NK-92 (cell line): ENCODE measurements around the gene RANBP10.

ENCODE experiments used
- DNase-seq: peaks from one replicate; lab custom pipeline; 2025; ENCODE audit not compliant: unreplicated experiment; lab: John Stamatoyannopoulos, UW

The RANBP10 gene

DNA sequence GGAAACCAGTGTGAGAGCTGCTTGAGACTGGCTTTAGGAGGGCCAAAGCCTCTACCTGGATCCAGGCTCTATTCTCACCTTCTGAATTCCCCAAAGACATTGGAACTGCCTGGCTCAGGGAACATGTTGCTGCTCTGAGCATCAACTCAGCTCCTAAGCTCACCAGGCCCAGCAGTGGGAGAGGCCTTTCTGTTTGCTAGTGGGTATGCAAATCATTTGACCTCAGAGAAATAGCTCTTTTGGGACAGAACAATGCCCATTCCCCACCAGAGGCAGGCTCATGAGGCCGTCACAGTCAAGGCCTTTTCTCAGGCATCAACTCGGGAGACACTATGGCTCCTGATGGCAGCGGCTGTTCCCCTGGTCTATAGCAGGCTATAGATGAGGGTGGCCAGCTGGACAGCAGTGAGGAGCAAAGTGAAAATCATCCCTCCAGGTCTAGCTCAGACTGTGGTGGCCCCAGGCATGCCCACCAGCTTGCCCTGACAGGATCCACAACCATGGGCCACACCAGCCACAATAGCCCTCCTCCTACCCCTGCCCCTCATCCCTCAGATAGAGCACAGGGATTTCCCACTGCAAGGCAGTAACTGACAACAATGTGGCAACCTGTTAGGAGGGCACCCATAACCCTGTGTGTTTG lies 56.8 kb downstream of the RANBP10 start:
- no peak for DNase-seq

DNA sequence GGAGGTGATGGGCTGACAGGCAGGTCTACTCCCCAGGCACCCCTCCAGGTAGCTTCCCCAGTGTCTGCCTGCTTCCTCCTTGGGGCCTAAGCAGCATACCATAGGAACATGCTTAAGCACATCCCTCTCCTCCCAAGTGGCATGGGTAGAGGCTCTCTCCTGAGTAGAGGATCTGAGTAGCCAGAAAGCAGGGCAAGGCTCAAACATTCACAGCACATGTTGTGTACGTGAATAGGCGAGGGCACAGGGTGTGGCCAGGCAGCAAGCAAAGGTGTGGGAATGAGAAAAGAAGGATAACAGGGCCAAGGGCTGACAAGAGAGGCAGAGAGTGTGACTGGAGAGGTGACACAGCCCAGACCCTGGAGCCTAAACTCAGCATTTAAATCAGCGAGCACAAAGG lies 57.5 kb downstream of the RANBP10 start:
- DNase-seq = no peak

DNA sequence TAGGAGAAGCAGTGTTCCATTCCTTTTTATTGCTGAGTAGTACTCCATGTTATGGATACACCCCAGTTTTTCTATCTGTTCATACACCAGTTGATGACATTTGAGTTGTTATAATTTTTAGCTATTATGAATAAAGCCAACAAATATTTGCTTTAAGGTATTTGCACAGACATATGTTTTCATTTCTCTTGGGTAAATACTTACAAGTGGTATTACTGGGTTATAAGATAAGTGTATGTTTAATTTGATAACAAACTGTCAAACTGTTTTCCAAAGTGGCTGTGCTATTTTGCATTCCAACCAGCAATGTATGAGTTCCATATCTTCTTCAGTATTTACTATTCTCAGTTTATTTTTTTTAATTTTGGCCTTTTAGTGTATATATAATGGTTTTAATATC lies 59.5 kb downstream of the RANBP10 start:
- DNase-seq = no peak

DNA sequence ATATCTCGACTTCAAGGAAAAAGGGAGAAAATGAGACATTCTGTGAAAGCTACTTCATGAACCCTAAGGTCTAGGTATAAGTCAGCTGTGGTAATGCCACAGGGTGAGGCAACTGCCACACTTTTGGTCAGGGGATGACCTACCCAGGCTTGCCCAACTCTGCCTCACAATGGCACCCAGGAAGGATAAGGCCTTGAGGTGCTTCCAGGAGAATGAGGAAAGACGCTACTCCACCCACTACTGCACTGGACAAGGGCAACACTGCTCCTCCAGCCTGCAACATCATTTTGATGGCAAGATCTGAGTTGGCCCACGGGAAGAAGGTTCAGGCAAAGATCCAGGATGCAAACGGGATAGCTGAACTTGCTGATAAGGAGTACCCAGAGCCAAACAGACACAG lies 65.2 kb downstream of the RANBP10 start:
- no peak for DNase-seq

DNA sequence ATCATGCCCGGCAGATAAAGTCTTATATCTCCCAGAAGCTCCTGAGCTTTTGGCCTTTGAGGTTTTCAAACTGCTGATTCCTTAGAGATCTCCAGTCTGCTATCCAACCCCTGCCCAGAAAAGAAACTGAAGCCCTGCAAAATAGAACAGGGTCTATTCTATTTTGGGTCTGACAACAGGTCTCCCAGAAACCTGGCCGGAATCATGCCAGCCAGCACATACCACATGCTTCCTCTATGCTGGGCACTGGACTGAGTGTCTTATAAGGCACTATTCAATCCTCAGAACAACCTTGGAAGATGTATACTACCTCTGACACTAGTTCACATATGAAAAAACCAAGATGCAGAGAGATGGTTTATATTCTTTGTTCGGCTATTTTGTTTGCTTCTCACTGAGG lies 66.0 kb downstream of the RANBP10 start:
- DNase-seq = no peak

DNA sequence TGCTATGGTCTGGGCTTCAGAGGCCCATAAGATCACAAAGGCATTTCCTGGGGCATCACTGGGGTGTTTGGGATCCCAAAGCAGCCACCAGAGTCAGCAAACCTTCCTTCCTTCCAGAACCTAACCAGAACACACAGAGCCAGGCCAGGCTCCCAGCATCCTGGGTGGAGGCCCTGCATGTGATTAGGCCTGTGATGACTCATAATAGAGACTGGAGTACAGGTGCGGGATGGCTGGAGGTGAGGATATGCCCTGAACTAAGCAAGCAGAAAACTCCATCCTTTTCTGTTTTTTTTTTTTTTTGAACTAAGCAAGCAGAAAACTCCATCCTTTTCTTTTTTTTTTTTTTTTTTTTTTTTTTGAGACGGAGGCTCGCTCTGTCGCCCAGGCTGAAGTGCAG lies 69.5 kb downstream of the RANBP10 start:
- DNase-seq = no peak

DNA sequence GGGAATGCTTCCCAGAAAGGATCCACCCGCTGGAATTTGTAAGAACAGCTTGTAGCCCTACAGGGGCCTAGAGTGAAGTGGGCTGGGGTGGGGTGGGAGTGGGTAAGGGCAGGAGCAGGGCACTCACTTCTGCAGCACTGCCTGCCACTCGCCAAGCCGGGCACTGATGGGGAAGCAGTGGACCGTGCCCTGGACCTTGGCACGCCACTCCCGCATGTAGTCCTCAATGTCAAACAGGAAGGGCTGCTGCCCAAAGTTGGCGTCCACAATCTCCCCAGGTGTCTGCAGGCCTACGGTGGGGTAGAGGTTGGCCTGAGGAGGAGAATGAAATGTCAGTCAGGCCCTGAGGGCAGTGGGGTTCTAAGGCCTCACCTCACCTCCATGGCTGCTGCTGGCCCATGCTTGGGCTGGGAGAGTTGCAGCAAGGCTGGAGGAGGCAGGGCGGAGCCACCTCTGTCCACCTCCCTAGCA lies 71.6 kb downstream of the RANBP10 start:
- DNase-seq = no peak

DNA sequence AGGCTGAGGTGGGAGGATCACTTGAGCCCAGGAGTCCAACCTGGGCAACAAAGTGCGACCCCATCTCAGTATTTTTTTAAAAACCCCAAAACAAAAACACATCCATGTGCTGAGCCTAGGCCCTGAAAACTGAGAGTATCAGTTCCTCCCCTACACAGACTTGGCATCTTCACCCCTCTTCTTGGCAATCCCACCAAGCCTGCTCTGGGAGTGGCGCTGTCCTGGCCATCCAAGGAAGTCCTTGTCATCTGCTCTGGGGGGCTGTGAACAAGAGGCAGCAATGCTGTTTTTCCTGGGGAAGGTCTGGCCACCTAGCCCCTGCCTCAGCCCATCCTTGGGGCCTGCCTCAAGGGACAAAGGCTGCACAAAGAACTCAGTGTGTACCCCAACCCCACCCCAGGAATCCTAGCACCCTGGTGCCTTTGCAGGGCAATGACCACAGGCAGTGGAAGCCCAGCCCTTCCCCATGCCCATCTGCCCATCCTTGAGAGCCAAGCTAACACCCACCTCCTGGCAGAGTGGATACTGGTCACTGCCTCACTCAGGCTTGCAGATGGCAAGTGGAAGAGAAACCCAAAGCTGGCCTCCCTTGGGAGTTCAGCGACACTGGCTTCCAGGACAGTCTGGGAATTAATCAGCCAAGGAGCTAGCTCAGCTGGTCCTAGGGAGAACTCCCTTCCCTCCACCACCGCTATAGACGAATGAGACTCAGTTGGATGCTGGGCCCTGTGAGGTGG lies 72.5 kb downstream of the RANBP10 start:
- DNase-seq = no peak

DNA sequence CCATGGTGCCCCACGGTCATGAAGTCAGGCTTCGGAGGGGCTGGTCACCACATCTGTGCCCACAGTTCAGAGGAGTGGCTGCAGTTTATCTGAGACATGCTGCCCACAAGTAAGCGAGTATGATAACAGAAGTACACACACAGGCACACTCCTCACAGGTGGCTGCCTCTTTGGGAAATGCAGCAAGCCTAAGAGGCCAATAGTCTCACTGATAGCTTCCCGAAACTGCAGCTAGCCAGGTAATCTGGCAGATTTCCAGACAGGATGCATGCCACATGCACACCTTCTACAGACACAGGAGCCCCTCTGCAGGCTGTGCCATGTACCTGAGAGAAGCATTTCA lies 74.6 kb downstream of the RANBP10 start:
- no peak for DNase-seq

DNA sequence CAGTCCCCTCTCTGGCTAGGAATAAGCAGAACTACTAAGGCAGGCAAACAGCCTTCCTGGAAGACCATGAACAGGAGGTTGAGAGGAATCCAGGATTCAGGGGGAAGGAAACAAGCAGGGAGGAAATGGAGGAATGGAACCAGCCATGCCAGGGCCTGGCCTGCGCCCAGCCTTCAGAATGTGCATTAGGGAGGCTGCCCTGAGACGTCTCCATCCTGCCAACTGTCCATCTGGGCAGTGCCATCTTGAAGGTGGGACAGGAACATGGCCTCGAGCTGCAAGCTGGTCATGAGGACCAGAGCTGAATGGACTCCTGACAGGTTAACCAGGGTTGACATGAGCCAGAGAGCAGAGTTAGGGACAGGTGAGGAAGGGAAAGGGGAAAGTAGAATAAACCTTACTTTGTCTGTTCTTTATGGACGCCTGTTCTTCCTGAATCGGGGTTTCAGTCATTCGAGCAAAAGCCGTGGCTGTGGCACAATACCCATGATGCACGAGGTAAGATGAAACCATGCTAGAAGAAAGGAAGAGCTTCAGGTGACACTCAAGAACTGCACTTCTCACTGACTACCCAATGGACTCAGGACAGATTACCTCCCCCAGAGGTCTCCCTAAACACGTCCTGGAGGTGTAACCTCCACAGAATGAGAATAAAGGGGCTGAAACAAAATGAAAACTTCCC lies 75.1 kb downstream of the RANBP10 start:
- no peak for DNase-seq

DNA sequence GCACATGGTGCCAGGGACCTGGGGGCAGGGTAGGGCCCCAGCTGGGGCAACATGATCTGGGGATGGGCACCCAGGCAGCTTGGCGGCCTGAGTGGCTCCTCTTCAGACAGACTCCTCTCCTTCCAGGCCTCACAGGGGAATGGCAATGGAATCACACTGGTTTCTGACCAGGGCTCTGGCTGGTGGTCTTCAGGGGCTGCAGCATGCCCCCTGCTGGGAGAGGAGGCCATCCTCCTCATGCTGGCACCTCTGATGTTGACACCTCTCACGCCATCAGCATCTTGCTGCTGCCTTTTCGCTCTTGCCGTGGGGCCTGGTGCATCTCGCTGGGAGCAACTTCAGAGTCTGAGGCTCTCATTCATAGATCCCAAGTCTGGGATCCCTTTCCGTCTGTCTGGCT lies 76.0 kb downstream of the RANBP10 start:
- DNase-seq = no peak

DNA sequence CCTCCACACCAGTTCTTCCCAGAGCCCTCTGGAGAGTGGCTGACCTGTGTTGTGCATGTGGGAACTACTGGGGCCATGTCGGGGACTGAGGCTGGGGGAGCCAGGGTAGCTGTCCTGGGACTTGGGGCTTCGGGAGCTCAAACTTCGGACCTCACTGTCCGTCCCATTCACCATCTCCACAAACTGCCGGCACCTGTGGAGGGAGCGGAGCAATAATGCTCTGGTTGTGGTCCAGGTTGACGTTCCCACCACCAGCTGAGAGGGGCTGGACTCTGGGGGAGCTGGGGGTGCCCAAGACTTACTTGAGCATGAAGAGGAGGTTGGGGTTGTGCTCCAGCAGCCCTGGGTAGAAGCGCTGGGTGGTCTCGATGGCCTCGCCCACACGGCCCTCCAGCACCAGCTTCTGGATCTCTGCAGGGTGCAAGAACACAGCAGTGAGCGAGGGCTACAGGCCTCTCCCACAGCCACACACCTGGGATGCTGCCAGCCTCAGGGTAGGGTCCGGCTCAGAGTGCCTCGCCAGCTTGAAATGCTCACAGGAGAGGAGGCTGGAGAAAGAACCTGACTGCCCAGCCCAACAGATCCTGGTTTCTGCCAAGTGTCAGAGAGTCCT lies 76.6 kb downstream of the RANBP10 start:
- DNase-seq = no peak

DNA sequence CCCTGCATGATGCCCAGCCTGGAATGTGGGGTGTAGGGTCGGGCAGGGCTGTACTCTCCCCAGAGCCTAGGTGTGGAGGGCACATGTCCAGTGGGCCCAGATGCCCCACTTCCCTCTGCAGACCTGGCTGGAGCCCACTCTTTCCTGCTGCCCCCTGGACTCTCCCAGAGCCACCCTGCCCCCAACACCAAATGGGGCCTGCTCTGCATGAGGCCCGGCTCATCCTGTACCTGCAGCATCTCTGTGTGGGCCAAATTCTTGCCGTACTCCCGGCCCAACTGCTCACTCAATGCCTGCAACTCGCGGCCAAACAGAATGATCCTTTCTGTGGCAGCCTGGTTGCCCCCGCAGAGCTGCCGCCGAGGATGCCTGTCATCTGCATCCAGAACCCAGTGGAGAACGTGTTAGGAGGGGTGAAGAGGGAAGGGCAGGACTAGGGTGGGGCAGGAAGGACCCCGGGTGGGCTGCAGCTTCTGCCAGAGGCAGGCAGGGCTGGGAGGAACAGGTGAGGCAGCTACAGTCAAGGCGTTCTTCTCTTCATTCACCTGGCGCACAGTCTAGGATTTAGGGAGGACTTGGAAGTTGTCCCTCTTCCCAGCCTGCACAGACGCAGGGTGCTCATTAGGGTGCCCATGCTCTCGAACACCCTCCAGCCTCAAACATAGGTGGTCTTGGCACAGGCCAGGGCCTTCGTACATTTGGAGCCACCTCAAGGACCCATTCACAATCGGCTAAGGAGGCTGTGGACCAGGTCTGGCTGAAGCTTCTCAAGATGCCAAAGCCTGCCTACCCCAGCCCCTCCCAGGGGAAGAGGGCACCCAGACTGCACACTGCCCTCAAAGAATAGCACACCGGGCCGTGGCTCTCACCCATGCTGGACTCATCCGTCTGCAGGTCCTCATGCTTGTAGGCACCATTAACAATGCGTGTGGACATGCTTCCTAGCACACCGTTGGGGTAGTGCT lies 78.6 kb downstream of the RANBP10 start:
- no peak for DNase-seq

DNA sequence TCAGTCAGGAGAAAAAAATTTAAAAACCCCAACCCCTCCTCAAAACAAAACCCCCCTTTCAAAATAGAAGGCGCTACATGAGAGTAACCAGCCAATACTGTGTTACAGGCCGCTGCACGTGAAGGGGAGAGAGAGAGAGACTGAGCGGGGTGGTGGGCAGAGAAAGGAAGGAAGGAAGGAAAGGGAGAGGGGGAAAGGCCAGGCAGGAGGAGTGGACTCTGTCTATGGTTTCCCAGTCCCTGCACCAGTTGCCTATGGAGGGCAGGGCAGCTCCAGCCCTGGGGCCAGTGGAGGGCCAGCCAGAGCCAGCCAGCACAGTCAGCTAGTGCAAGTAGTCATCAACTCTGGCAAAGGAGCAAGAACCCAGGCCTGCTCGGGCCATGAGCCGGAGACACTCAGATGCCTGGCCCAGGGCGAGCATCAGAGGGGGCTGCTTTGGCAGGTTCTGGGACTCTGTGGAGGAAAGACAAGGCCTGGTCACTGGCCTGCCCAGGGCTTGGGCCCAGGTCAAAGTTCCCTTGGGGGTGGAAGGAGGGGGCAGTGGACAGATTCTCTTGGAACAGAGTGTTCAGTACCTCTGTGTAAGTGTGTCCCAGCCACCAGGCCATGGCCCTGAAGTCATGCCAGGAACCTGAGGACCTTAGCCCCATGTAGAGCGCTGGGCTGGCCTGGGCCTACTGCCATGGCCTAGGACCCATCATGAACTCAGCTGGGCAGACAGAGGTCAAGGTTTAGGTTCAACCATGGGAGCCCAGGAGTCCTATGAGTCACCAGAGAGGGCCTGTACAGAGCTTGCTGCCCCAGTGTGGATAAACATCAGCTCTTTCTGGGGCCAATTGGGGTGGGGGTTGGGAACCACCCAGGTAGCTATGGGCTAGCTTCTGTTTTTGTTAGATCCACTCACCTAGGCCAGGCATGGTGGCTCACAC lies 80.0 kb downstream of the RANBP10 start:
- DNase-seq = no peak

DNA sequence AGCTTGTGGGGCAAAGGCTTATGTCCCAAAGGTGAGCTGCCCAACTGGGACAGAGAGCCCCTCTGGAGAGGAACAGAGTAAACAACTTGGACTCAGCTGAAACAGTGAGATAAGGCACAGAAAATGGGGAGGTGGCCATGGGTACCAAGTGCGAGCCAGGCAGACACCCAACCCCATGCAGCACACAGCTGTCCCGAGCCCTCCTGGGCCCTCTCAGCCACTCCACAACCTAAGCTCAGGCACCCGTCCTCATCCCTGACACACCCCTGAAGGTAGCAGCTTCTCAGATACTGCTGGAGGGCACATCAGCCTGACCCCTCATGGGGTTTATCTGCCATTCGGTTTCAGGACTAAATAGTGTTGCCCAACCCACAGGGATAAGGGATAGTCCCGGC lies 82.5 kb downstream of the RANBP10 start:
- DNase-seq = no peak

DNA sequence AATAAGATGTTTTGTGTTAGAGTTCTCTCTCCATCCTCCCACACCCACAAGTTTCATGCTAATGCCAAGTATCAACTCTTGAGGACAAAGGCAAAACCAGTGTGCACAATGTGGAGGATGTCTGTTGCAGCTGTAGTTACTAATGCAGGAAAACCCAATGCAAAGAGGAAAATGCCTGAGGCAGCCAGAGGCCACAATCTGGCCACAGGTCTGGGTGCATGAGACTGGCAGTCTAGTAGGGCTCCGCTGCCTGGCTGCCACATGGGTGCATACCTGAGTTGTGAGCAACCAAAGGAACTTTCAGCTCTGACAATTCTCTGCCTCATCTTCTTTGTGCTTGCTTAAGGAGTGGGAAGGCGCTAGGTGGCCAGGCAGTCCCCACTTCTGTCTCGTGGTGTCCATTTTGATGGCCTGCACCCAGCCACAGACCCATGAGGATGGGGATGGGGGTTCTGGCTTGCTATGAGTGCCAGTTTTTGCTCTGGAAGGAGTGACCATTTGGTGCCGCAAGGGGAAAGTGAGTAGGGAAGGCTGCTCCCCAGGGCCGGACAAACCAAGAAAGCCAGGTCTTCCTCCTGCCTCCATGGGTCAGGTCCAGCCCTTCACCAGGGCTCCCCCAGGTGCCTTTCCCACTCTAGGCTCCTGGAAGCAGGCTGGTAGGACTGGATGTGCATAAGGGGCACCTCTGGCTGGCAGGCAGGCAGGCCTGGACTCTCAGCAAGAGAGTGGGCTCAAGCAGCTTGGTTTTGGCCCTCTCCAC lies 83.0 kb downstream of the RANBP10 start:
- DNase-seq = no peak

DNA sequence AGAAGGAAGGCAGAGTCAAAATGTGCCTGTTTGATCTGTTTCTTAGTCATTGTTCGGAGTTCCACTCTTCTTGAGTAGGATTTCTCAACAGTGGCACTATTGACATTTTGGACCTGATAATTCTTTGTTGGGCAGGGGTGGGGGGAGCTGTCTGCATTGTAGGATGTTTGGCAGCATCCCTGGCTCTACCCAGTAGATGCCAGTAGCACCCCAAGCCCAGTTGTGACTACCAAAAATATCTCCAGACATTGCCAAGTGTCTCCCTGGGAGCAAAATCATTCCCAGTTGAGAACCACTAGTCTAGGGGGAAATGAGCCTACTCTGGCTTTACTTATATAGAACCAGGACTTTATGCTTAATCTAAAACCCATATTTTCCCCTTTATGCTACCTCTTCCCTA lies 86.1 kb downstream of the RANBP10 start:
- no peak for DNase-seq

DNA sequence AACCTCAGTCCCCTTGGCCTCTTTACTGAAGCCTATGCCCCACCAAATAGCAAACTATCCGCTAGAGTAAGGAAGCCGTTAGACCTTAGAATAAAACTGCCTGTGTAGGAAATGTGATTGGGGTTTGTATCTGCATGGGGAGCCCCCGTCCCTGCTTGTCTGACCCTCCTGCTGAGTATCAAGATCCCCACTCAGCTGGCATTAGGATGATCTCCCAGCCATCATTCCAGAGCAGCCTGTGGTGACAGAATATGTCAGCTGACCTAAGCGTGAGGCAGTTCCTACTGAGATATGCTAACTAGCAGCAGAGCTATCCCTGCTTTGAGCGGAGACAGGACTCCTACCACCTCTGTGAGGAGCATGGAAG lies 86.6 kb downstream of the RANBP10 start:
- no peak for DNase-seq
